ENCODE data around the gene CNNM1. TPM values are rescaled to one million over a fixed set of nuclear protein-coding genes. Genes with fewer than 3 reads are reported as not detected.

The CNNM1 gene
- polyA plus RNA-seq, 1 experiment = 1.3 TPM

GRCh38 chr10:99357691-99358090, 28.5 kb downstream of the CNNM1 start:
- H3K36me3 ChIP-seq (ENCODE audit: control insufficient read depth, insufficient read depth, low read length) = 0 out of 2 replicates have a peak, but pooled peaks cover 1% of the 10 kb centered on the region
- ChIA-PET CTCF (no interaction called here), POLR2A (no interaction called here)
- TF ChIP-seq CTCF (IDR thresholded peaks at IDR 0.05; ENCODE audit: insufficient read depth, low read depth, low read length) = no peak
- no peaks in the 10 kb centered on the region for H3K27me3 ChIP-seq (ENCODE audit: control insufficient read depth, insufficient read depth, low read length)
- no peak overlapping the region for H3K4me3 ChIP-seq (ENCODE audit: low read depth, low read length)
- DNase-seq (ENCODE audit: low read depth) = no peak

GRCh38 chr10:99358101-99358500, 28.9 kb downstream of the CNNM1 start:
- DNase-seq (ENCODE audit: low read depth) = no peak
- no peaks in the 10 kb centered on the region for H3K27me3 ChIP-seq (ENCODE audit: control insufficient read depth, insufficient read depth, low read length)
- ChIA-PET CTCF (interaction anchor here (1.0 to 1.5 kb wide), 2 partner anchors 8 to 79 kb away, joined by 3 read pairs; no protein-coding TSS in a partner anchor), POLR2A (no interaction called here)
- no peak for TF ChIP-seq CTCF (IDR thresholded peaks at IDR 0.05; ENCODE audit: insufficient read depth, low read depth, low read length)
- H3K36me3 ChIP-seq (ENCODE audit: control insufficient read depth, insufficient read depth, low read length) = 0 out of 2 replicates have a peak, but pooled peaks cover 1% of the 10 kb centered on the region
- no peak overlapping the region for H3K4me3 ChIP-seq (ENCODE audit: low read depth, low read length)

- H3K27me3 ChIP-seq (ENCODE audit: control insufficient read depth, insufficient read depth, low read length) = no peaks in the 10 kb centered on the region
These were observed 31.8 kb downstream of the CNNM1 start for GRCh38 chr10:99360934-99361333.

GRCh38 chr10:99364125-99364524, 35.0 kb downstream of the CNNM1 start:
- no peak overlapping the region for H3K4me3 ChIP-seq (ENCODE audit: low read depth, low read length)
- no peaks in the 10 kb centered on the region for H3K27me3 ChIP-seq (ENCODE audit: control insufficient read depth, insufficient read depth, low read length)
- no peak for TF ChIP-seq CTCF (IDR thresholded peaks at IDR 0.05; ENCODE audit: insufficient read depth, low read depth, low read length)
- CTCF ChIA-PET = interaction anchor here (0.6 kb wide), 1 partner anchor 841 kb away, joined by 3 read pairs; no protein-coding TSS in a partner anchor
- POLR2A ChIA-PET = no interaction called here
- 0 out of 2 replicates have a peak, but pooled peaks cover 1% of the 10 kb centered on the region for H3K36me3 ChIP-seq (ENCODE audit: control insufficient read depth, insufficient read depth, low read length)
- peak; percentile 89 for DNase-seq (ENCODE audit: low read depth)

More at GRCh38 chr10:99360934-99361333, 31.8 kb downstream of the CNNM1 start:
- no peak for TF ChIP-seq CTCF (IDR thresholded peaks at IDR 0.05; ENCODE audit: insufficient read depth, low read depth, low read length)
- Histone ChIP-seq H3K36me3 (ENCODE audit: control insufficient read depth, insufficient read depth, low read length) (0 out of 2 replicates have a peak, but pooled peaks cover 1% of the 10 kb centered on the region), H3K4me3 (ENCODE audit: low read depth, low read length) (no peak overlapping the region)
- CTCF ChIA-PET = interaction anchor here (0.8 to 2.4 kb wide), 3 partner anchors 8 to 114 kb away, joined by 4 to 6 read pairs (median 5); no protein-coding TSS in a partner anchor
- POLR2A ChIA-PET = no interaction called here
- DNase-seq (ENCODE audit: low read depth) = no peak

GRCh38 chr10:99365311-99365710, 36.2 kb downstream of the CNNM1 start:
- no peaks in the 10 kb centered on the region for H3K27me3 ChIP-seq (ENCODE audit: control insufficient read depth, insufficient read depth, low read length)

More at GRCh38 chr10:99365311-99365710, 36.2 kb downstream of the CNNM1 start:
- Histone ChIP-seq H3K36me3 (ENCODE audit: control insufficient read depth, insufficient read depth, low read length) (0 out of 2 replicates have a peak, but pooled peaks cover 1% of the 10 kb centered on the region), H3K4me3 (ENCODE audit: low read depth, low read length) (no peak overlapping the region)
- ChIA-PET CTCF (interaction anchor here (0.6 kb wide), 1 partner anchor 58 kb away, joined by 3 read pairs; no protein-coding TSS in a partner anchor), POLR2A (no interaction called here)
- TF ChIP-seq CTCF (IDR thresholded peaks at IDR 0.05; ENCODE audit: insufficient read depth, low read depth, low read length) = no peak
- no peak for DNase-seq (ENCODE audit: low read depth)
